Caco-2 (cell line): ENCODE data around the gene B3GNT7. TPM values are rescaled to one million over a fixed set of nuclear protein-coding genes. Genes with fewer than 3 reads are reported as not detected.

ENCODE experiments used
- BruUV-seq: library from RNA; stranded (reverse); fragments of 400-500 nt; replicated peaks from 2 replicates; lab custom pipeline; 2021; lab: Mats Ljungman, UMichigan
- CTCF ChIA-PET: fragments of 300-600 bp; sonication (Branson Sonifier 250); formaldehyde crosslinking; loops from one replicate; lab custom pipeline; 2022; ENCODE audit warnings: antibody characterized with exemption; lab: Charles Lee
- POLR2A ChIA-PET: fragments of 300-600 bp; sonication (Branson Sonifier 250); formaldehyde crosslinking; loops from one replicate; lab custom pipeline; 2022; ENCODE audit warnings: antibody characterized with exemption; lab: Charles Lee
- DNase-seq, 2 experiments: peaks; one replicate each; pipeline versions ENCODE4 v3.0.0 to v3.0.0-alpha.2; 2020 to 2022
- H3K27me3 ChIP-seq: replicated peaks from 2 replicates; pipeline ENCODE4 v1.6.0; 2011; ENCODE audit warnings: low read length; ENCODE audit not compliant: control insufficient read depth, insufficient read depth
- H3K36me3 ChIP-seq: 2 replicates; pipeline ENCODE4 v1.5.1; 2011; ENCODE audit warnings: low read length; ENCODE audit not compliant: control insufficient read depth, insufficient read depth
- H3K4me1 ChIP-seq: fragments of 250-450 bp; sonication (Bioruptor Pico); 2 replicates; pipeline ENCODE4 v1.5.1; 2020; ENCODE audit warnings: mild to moderate bottlenecking
- H3K4me3 ChIP-seq: 2 replicates; pipeline ENCODE4 v1.5.1; 2011; ENCODE audit warnings: low read depth, mild to moderate bottlenecking, control low read depth, low read length
- H3K9me3 ChIP-seq: fragments of 250-450 bp; sonication (Bioruptor Pico); 2 replicates; pipeline ENCODE4 v1.5.1; 2020; ENCODE audit warnings: mild to moderate bottlenecking, moderate library complexity
- H3K27ac Mint-ChIP-seq: one replicate; pipeline ENCODE4 v1.8.0; 2022; ENCODE audit warnings: mixed read lengths; ENCODE audit not compliant: unreplicated experiment
- H3K27me3 Mint-ChIP-seq: one replicate; pipeline ENCODE4 v1.8.0; 2022; ENCODE audit warnings: mixed read lengths; ENCODE audit not compliant: insufficient read depth, unreplicated experiment
- H3K36me3 Mint-ChIP-seq: one replicate; pipeline ENCODE4 v1.8.0; 2022; ENCODE audit warnings: mild to moderate bottlenecking, mixed read lengths; ENCODE audit not compliant: insufficient read depth, unreplicated experiment
- H3K4me1 Mint-ChIP-seq: one replicate; pipeline ENCODE4 v1.8.0; 2022; ENCODE audit warnings: low read depth, mixed read lengths; ENCODE audit not compliant: unreplicated experiment
- H3K4me3 Mint-ChIP-seq: one replicate; pipeline ENCODE4 v1.8.0; 2022; ENCODE audit warnings: mild to moderate bottlenecking, moderate library complexity, mixed read lengths; ENCODE audit not compliant: unreplicated experiment
- H3K9me3 Mint-ChIP-seq: one replicate; pipeline ENCODE4 v1.8.0; 2022; ENCODE audit warnings: mixed read lengths; ENCODE audit not compliant: unreplicated experiment
- intact Hi-C: fragments of 100-400 bp; cut with micrococcal nuclease; formaldehyde crosslinking; loops from one replicate; pipeline ENCODE4 v1.10.0; 2022; ENCODE audit not compliant: unreplicated experiment
- total RNA-seq: library from RNA; stranded (reverse); gene quantifications from 2 replicates; pipeline ENCODE4 v1.2.3, GENCODE V29; 2022
- TF ChIP-seq, protein P1 (sequence below), 2 experiments: fragments of 200-600 bp in 1 of 2; IDR thresholded peaks; 1 replicate in 1 of 2; 2 replicates in 1 of 2; pipeline versions ENCODE4 v1.5.1 to v1.8.0; 2011 to 2022; ENCODE audit warnings: antibody characterized with exemption in 1 of 2, control low read depth in 1 of 2, inconsistent platforms in 1 of 2, low read depth in 1 of 2, low read length in 1 of 2, mild to moderate bottlenecking in 1 of 2, moderate library complexity in 1 of 2; ENCODE audit not compliant: insufficient read depth in 1 of 2, severe bottlenecking in 1 of 2, unreplicated experiment in 1 of 2

Gene B3GNT7
- total RNA-seq, 1 experiment from 2014 or later, result 2.7 TPM

DNA sequence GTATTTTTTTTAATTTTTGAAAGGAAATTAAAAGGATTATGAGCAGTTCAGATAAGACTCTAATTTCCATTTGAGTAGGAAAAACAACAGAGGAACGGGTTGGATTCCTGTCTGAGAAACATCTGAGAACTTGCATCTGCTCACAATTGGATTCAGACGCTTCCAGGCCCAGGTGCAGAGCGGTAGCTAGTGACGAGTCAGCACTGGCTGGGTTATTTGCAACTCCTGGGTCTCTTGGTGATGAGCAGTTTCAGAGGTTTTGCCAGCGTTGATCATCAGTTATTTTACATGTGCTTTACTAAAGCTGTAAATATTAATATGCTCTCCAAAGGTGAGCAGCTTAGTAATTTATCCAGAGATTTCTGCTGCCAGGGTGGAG lies 39.1 kb upstream of the B3GNT7 start:
- H3K4me3 ChIP-seq, result no peak overlapping the region
- H3K4me1 ChIP-seq, result peaks cover under 1% of the 10 kb centered on the region; the same call in 1 of the 2 replicates
- BruUV-seq, result no TSS peak
- no peaks in the 10 kb centered on the region for H3K27me3 ChIP-seq
- Mint-ChIP-seq H3K9me3 (no peaks in the 10 kb centered on the region), H3K4me3 (no peak overlapping the region), H3K36me3 (no peaks in the 10 kb centered on the region), H3K4me1 (peaks cover under 1% of the 10 kb centered on the region), H3K27ac (no peak overlapping the region), H3K27me3 (no peaks in the 10 kb centered on the region)
- no peak for DNase-seq
- TF ChIP-seq, protein P1, sequence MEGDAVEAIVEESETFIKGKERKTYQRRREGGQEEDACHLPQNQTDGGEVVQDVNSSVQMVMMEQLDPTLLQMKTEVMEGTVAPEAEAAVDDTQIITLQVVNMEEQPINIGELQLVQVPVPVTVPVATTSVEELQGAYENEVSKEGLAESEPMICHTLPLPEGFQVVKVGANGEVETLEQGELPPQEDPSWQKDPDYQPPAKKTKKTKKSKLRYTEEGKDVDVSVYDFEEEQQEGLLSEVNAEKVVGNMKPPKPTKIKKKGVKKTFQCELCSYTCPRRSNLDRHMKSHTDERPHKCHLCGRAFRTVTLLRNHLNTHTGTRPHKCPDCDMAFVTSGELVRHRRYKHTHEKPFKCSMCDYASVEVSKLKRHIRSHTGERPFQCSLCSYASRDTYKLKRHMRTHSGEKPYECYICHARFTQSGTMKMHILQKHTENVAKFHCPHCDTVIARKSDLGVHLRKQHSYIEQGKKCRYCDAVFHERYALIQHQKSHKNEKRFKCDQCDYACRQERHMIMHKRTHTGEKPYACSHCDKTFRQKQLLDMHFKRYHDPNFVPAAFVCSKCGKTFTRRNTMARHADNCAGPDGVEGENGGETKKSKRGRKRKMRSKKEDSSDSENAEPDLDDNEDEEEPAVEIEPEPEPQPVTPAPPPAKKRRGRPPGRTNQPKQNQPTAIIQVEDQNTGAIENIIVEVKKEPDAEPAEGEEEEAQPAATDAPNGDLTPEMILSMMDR (IDR thresholded peaks at IDR 0.05; ENCODE audit: insufficient read depth in 1 of 2, low read depth in 1 of 2, low read length in 1 of 2, severe bottlenecking in 1 of 2, unreplicated experiment in 1 of 2), result no peak
- intact Hi-C loops, result no loop called here
- H3K36me3 ChIP-seq, result no peaks in the 10 kb centered on the region
- ChIA-PET POLR2A (no interaction called here), CTCF (no interaction called here)
- no peaks in the 10 kb centered on the region for H3K9me3 ChIP-seq

DNA sequence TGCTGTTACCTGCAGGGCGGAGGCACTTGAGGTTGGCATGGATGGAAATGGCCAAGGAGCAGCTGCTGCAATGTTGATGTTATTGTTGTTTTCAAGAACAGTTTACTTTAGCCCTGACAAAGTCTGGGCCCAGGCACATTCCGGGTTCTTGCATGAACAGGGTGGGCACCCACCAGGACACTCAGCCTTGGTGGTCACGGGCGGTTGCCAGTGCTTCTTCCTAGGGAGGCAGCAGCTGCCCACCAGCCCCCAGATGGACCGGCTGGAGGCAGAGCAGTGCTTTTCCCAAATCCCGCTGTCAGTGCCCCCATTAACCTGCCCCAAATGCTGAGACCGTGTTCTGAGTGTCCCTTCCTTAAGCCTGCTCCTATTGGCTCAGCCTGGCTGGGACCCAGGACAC lies 38.5 kb upstream of the B3GNT7 start:
- POLR2A ChIA-PET, result no interaction called here
- no peak overlapping the region for H3K4me3 Mint-ChIP-seq
- TF ChIP-seq, protein P1 (IDR thresholded peaks at IDR 0.05; ENCODE audit: insufficient read depth in 1 of 2, low read depth in 1 of 2, low read length in 1 of 2, severe bottlenecking in 1 of 2, unreplicated experiment in 1 of 2), result no peak
- intact Hi-C loops, result no loop called here
- no peaks in the 10 kb centered on the region for H3K36me3 Mint-ChIP-seq
- no peaks in the 10 kb centered on the region for H3K27me3 Mint-ChIP-seq
- CTCF ChIA-PET, result no interaction called here
- H3K4me1 Mint-ChIP-seq, result peaks cover 7% of the 10 kb centered on the region
- no peaks in the 10 kb centered on the region for H3K9me3 ChIP-seq
- DNase-seq, result no peak
- peaks cover 6% of the 10 kb centered on the region; the same call in 1 of the 2 replicates for H3K4me1 ChIP-seq
- H3K27me3 ChIP-seq, result no peaks in the 10 kb centered on the region
- H3K36me3 ChIP-seq, result no peaks in the 10 kb centered on the region
- no TSS peak for BruUV-seq
- H3K27ac Mint-ChIP-seq, result no peak overlapping the region
- no peak overlapping the region for H3K4me3 ChIP-seq
- no peaks in the 10 kb centered on the region for H3K9me3 Mint-ChIP-seq

DNA sequence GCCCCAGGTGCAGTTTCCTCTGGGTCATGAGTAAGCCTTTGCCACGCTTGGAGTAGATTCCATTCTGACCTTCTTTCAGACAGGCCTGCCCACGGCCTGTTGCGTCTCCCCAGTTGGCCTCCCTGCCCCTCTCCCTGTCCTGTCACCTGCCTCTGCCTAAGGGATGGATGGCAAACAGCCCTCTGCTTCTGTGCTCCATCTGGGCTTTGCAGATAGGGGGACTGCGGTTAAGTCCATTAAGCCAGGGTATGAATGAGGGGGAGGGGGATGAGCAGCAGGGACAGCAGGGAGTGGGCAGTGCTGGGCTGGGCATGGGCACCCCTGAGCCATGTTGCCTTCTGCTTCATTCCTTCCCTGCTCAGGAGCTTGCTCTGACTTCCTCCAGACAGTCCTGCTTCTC lies 37.6 kb upstream of the B3GNT7 start:
- Mint-ChIP-seq H3K27ac (no peak overlapping the region), H3K4me3 (no peak overlapping the region), H3K4me1 (peaks cover 10% of the 10 kb centered on the region), H3K36me3 (no peaks in the 10 kb centered on the region), H3K27me3 (no peaks in the 10 kb centered on the region), H3K9me3 (no peaks in the 10 kb centered on the region)
- Histone ChIP-seq H3K27me3 (no peaks in the 10 kb centered on the region), H3K9me3 (no peaks in the 10 kb centered on the region), H3K36me3 (no peaks in the 10 kb centered on the region), H3K4me3 (no peak overlapping the region), H3K4me1 (peaks cover 8% of the 10 kb centered on the region; the same call in 1 of the 2 replicates)
- intact Hi-C loops, result no loop called here
- DNase-seq, result no peak
- CTCF ChIA-PET, result no interaction called here
- POLR2A ChIA-PET, result no interaction called here
- TF ChIP-seq, protein P1 (IDR thresholded peaks at IDR 0.05; ENCODE audit: insufficient read depth in 1 of 2, low read depth in 1 of 2, low read length in 1 of 2, severe bottlenecking in 1 of 2, unreplicated experiment in 1 of 2), result no peak
- BruUV-seq, result no TSS peak
